NB4 (cell line): ENCODE data around the gene CUX1.
"Not testable (repeated sequence)": the region's sequence is repeated elsewhere in the genome, so short reads cannot be mapped to it uniquely, and the experiment has no call there.

Experiments
- POLR2A ChIP-seq: IDR thresholded peaks from 2 replicates; pipeline ENCODE4 v1.6.1; 2011; ENCODE audit warnings: mild to moderate bottlenecking; ENCODE audit not compliant: insufficient read length; ENCODE audit errors: extremely low read depth
- TF ChIP-seq, protein P1 (sequence below): IDR thresholded peaks from one replicate; pipeline ENCODE4 v1.5.1; 2012; ENCODE audit warnings: low read depth, low read length

DNA sequence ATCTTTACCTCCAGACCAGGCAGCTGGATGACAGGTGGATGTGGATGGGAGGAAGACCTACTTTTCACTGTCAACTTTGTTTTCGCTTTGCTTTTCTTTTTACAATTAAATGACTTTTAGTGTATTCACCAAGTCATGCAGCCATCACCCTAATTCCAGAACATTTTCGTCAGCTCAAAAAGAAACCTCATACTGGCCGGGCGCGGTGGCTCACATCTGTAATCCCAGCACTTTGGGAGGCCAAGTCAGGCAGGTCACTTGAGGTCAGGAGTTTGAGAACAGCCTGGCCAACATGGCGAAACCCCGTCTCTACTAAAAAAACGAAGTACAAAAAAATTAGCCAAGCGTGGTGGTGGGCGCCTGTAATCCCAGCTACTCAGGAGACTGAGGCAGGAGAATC is 234.3 kb downstream of the CUX1 start:
- TF ChIP-seq, protein P1, sequence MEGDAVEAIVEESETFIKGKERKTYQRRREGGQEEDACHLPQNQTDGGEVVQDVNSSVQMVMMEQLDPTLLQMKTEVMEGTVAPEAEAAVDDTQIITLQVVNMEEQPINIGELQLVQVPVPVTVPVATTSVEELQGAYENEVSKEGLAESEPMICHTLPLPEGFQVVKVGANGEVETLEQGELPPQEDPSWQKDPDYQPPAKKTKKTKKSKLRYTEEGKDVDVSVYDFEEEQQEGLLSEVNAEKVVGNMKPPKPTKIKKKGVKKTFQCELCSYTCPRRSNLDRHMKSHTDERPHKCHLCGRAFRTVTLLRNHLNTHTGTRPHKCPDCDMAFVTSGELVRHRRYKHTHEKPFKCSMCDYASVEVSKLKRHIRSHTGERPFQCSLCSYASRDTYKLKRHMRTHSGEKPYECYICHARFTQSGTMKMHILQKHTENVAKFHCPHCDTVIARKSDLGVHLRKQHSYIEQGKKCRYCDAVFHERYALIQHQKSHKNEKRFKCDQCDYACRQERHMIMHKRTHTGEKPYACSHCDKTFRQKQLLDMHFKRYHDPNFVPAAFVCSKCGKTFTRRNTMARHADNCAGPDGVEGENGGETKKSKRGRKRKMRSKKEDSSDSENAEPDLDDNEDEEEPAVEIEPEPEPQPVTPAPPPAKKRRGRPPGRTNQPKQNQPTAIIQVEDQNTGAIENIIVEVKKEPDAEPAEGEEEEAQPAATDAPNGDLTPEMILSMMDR: not testable (repeated sequence)
- TF ChIP-seq POLR2A: not testable (repeated sequence)
